GM18526 (cell line): Measurements from ENCODE around the gene PRPF19.

Source experiments
- POLR2A ChIP-seq: IDR thresholded peaks from 3 replicates; pipeline ENCODE4 v1.6.1; 2011; ENCODE audit not compliant: insufficient read length; ENCODE audit errors: extremely low read depth

PRPF19 gene

GRCh38 chr11:60932605-60933356 lies 26.4 kb upstream of the PRPF19 start:
- no peak for TF ChIP-seq POLR2A

DNA sequence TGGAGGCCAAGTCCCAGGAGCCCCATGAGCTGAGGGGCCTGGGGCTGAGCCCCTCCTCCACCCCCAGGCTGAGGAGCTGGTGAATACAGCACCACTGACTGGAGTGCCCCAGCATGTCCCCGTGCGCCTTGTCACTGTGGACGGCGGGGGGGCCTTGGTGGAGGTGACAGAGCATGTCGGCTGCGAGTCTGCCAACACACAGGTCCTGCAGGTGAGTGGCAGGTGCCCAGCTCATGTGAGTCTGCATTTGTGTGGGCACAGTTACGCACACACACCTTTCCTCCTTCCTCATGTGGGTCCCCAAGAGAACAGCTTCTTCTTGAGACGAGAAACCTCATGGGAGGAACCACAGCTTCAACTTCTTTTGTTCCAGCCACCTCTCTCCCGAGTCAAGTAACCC lies 25.5 kb upstream of the PRPF19 start:
- no peak for TF ChIP-seq POLR2A

GRCh38 chr11:60930394-60930793 lies 24.0 kb upstream of the PRPF19 start:
- no peak for TF ChIP-seq POLR2A

DNA sequence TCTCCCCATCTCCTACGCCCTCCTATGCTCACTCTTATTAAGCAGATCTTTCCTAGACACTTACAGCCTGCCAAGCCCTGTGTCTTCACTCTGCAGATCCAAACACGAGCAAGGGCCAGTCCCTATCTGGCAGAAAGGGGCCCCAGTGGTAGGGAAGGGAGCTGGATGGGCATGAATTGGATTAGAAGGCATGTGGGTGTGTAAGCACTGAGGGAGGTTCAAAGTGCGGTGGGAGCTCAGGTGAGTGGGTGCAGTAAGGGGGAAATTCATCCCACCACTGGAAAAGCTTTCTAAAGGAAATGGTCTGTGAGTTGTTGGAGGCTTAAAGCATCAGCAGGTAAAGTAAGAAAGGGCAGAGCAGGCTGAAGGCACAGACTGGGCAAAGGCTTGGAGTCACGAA lies 23.4 kb upstream of the PRPF19 start:
- no peak for TF ChIP-seq POLR2A

GRCh38 chr11:60928563-60929001 lies 22.2 kb upstream of the PRPF19 start:
- no peak for TF ChIP-seq POLR2A

- TF ChIP-seq POLR2A, result no peak
Observed at GRCh38 chr11:60927600-60927999, 21.2 kb upstream of the PRPF19 start.

GRCh38 chr11:60927061-60927592 lies 20.7 kb upstream of the PRPF19 start:
- TF ChIP-seq POLR2A, result no peak

- no peak for TF ChIP-seq POLR2A
Observed at GRCh38 chr11:60926500-60926899, 20.1 kb upstream of the PRPF19 start.

GRCh38 chr11:60925868-60926267 lies 19.5 kb upstream of the PRPF19 start:
- TF ChIP-seq POLR2A, result no peak

GRCh38 chr11:60924906-60925853 lies 18.8 kb upstream of the PRPF19 start:
- no peak for TF ChIP-seq POLR2A

- TF ChIP-seq POLR2A, result no peak
Observed at GRCh38 chr11:60924110-60924905, 17.9 kb upstream of the PRPF19 start, which contains the start of gene TMEM132A. TSS of gene TMEM132A (plus strand) at chr11:60924460. CDS start at chr11:60924634, 174 bp downstream.

DNA sequence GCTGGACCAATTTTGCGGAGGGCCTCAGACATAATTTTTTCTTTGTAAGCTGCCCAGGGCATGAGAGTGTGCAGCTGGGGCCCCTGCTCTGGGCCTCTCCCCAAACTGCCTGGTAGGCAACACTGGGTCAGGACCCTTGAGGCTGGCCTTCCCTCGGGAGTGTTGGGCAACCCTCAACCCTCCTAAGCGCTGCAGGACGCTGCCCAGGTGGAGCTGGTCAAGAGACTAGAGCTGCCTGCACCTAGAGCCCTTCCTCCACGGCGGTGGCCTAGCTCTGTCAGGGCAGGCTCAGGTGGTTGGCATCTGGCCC lies 17.4 kb upstream of the PRPF19 start:
- TF ChIP-seq POLR2A, result peak; percentile 8

GRCh38 chr11:60923326-60923725 lies 16.9 kb upstream of the PRPF19 start:
- no peak for TF ChIP-seq POLR2A

GRCh38 chr11:60922906-60923305 lies 16.5 kb upstream of the PRPF19 start:
- TF ChIP-seq POLR2A, result no peak

- TF ChIP-seq POLR2A, result no peak
Observed at GRCh38 chr11:60921777-60922335, 15.5 kb upstream of the PRPF19 start.
